B cell (primary cell): ENCODE measurements around the gene HOXB7. TPM values are rescaled to one million over a fixed set of nuclear protein-coding genes. Genes with fewer than 3 reads are reported as not detected.
A peak's percentile ranks its signal among the peaks of the same experiment; 100 is the strongest.

Source experiments
- ATAC-seq: fragments of 200-7000 bp; cut with Tn5 transposase; one replicate; pipeline ENCODE4 v1.10.0; 2021; ENCODE audit warnings: low read depth, mild to moderate bottlenecking, moderate number of reproducible peaks, moderate library complexity
- CTCF ChIA-PET: fragments of 350-600 bp; sonication (Branson Sonifier 250); formaldehyde crosslinking; loops from one replicate; lab custom pipeline; 2021; ENCODE audit warnings: antibody characterized with exemption, inconsistent platforms; lab: Charles Lee
- POLR2A ChIA-PET: fragments of 350-600 bp; sonication (Branson Sonifier 250); formaldehyde crosslinking; loops from one replicate; lab custom pipeline; 2021; ENCODE audit warnings: antibody characterized with exemption; lab: Charles Lee
- DNase-seq: peaks from one replicate; pipeline ENCODE4 v3.0.0; 2013
- H2AFZ ChIP-seq: 2 replicates; pipeline ENCODE4 v1.6.1; 2012; ENCODE audit warnings: mild to moderate bottlenecking, low read depth, low read length; ENCODE audit not compliant: insufficient read depth, poor library complexity, severe bottlenecking
- H3K27ac ChIP-seq, 2 donors: 1 replicate in 1 of 2; 2 replicates in 1 of 2; pipeline ENCODE4 v1.5.1; 2012 to 2013; ENCODE audit warnings: low read length in 2 of 2, mild to moderate bottlenecking in 2 of 2, moderate library complexity in 1 of 2
- H3K27me3 ChIP-seq, 4 experiments: fragments of 200-600 bp in 1 of 4; sonication (generic) in 1 of 4; replicated peaks in 1 of 4; 1 replicate in 2 of 4; 2 replicates in 2 of 4; pipeline versions ENCODE4 v1.6.1 to v1.7.0; 2013 to 2016; ENCODE audit warnings: low read length in 3 of 4, mild to moderate bottlenecking in 2 of 4, mixed read lengths in 1 of 4, moderate library complexity in 1 of 4; ENCODE audit not compliant: insufficient read depth in 4 of 4, control insufficient read depth in 3 of 4; ENCODE audit errors: control extremely low read depth in 1 of 4
- H3K36me3 ChIP-seq, 2 experiments: replicated peaks in 1 of 2; 1 replicate in 1 of 2; 2 replicates in 1 of 2; pipeline versions ENCODE4 v1.6.1 to v1.7.1; 2013; ENCODE audit warnings: low read length in 1 of 2; ENCODE audit not compliant: insufficient read depth in 2 of 2, control insufficient read depth in 1 of 2; ENCODE audit errors: control extremely low read depth in 1 of 2, extremely low read depth in 1 of 2
- H3K4me1 ChIP-seq, 2 donors: fragments of 200-600 bp in 1 of 2; sonication (generic) in 1 of 2; 1 replicate in 1 of 2; 2 replicates in 1 of 2; pipeline versions ENCODE4 v1.5.1 to v1.6.1; 2013 to 2017; ENCODE audit warnings: low read length in 2 of 2; ENCODE audit not compliant: control insufficient read depth in 2 of 2, insufficient read depth in 2 of 2
- H3K4me2 ChIP-seq: replicated peaks from 2 replicates; pipeline ENCODE3; 2012; ENCODE audit warnings: mild to moderate bottlenecking, low read depth, low read length; ENCODE audit not compliant: poor library complexity, severe bottlenecking
- H3K4me3 ChIP-seq, 5 experiments: fragments of 200-600 bp in 1 of 5; sonication (generic) in 1 of 5; 1 replicate in 3 of 5; 2 replicates in 2 of 5; pipeline versions ENCODE4 v1.5.1 to v1.7.0; 2011 to 2016; ENCODE audit warnings: low read length in 4 of 5, mild to moderate bottlenecking in 4 of 5, low read depth in 2 of 5, control low read depth in 1 of 5, moderate library complexity in 1 of 5; ENCODE audit not compliant: insufficient read depth in 1 of 5; ENCODE audit errors: control extremely low read depth in 1 of 5, extremely low read depth in 1 of 5
- H3K79me2 ChIP-seq: fragments of 200-600 bp; sonication (generic); one replicate; pipeline ENCODE4 v1.6.0; 2016; ENCODE audit warnings: low read length; ENCODE audit not compliant: control insufficient read depth, insufficient read depth
- H3K9ac ChIP-seq: fragments of 200-600 bp; sonication (generic); 2 replicates; pipeline ENCODE4 v1.6.1; 2017; ENCODE audit warnings: mild to moderate bottlenecking, low read length, moderate library complexity
- H3K9me3 ChIP-seq, 3 donors: one replicate each; pipeline versions ENCODE4 v1.6.1 to v1.7.1; 2013; ENCODE audit warnings: low read length in 2 of 3; ENCODE audit not compliant: control insufficient read depth in 2 of 3, insufficient read depth in 1 of 3; ENCODE audit errors: control extremely low read depth in 1 of 3
- H4K20me1 ChIP-seq: 2 replicates; pipeline ENCODE4 v1.6.0; 2012; ENCODE audit warnings: mild to moderate bottlenecking, low read length; ENCODE audit not compliant: insufficient read depth, control insufficient read depth, poor library complexity, severe bottlenecking
- H3K27ac Mint-ChIP-seq: one replicate; pipeline ENCODE4 v1.8.0; 2021; ENCODE audit warnings: mixed read lengths
- H3K27me3 Mint-ChIP-seq: one replicate; pipeline ENCODE4 v1.8.0; 2021; ENCODE audit warnings: mixed read lengths
- H3K4me1 Mint-ChIP-seq: one replicate; pipeline ENCODE4 v1.8.0; 2021; ENCODE audit warnings: mixed read lengths
- H3K4me3 Mint-ChIP-seq: one replicate; pipeline ENCODE4 v1.8.0; 2021; ENCODE audit warnings: mixed read lengths
- H3K9me3 Mint-ChIP-seq: one replicate; pipeline ENCODE4 v1.8.0; 2022; ENCODE audit warnings: mixed read lengths; ENCODE audit not compliant: insufficient read depth
- EZH2 ChIP-seq: IDR thresholded peaks from 2 replicates; pipeline ENCODE4 v1.6.1; 2012; ENCODE audit warnings: borderline replicate concordance, low read depth, mild to moderate bottlenecking, moderate library complexity, low read length; ENCODE audit not compliant: insufficient read depth, poor library complexity, severe bottlenecking
- WGBS: methylation state at CpG from one replicate; pipeline ENCODE4 v1.1.5; 2013; ENCODE audit warnings: missing lambda C conversion rate; ENCODE audit not compliant: insufficient coverage; 5-methylcytosine and 5-hydroxymethylcytosine counted together
- intact Hi-C: fragments of 100-400 bp; cut with micrococcal nuclease; formaldehyde crosslinking; loops from one replicate; pipeline ENCODE4 v1.10.0; 2022
- polyA plus RNA-seq: library from polyadenylated mRNA; depleted of rRNA; stranded (reverse); fragments of >200 nt; gene quantifications from 2 replicates; pipeline ENCODE4 v1.2.3, GENCODE V29; 2012
- total RNA-seq, 2 donors: library from RNA; stranded (reverse); fragments of 120-200 nt in 1 of 2; gene quantifications; 1 replicate in 1 of 2; 2 replicates in 1 of 2; pipeline versions ENCODE4 v1.2.3 to v1.2.4, GENCODE V29; 2013 to 2022
- TF ChIP-seq, protein P1 (sequence below): fragments of 200-600 bp; IDR thresholded peaks from one replicate; pipeline ENCODE4 v1.8.0; 2022; ENCODE audit warnings: antibody characterized with exemption, mild to moderate bottlenecking

Gene HOXB7
- total and polyA plus RNA-seq, 2 donors (not counting 1 experiment from before 2014, with no cell fraction given): 0.25 to 1.3 TPM

GRCh38 chr17:48643697-48644012 lies 32.8 kb upstream of the HOXB7 start:
- H3K9me3 ChIP-seq: peaks cover 0 to 30% (median 0%) of the 10 kb centered on the region in 3 donors
- Mint-ChIP-seq H3K27me3 (peaks cover 70% of the 10 kb centered on the region), H3K4me1 (peaks cover 34% of the 10 kb centered on the region), H3K9me3 (no peaks in the 10 kb centered on the region), H3K4me3 (no peak overlapping the region), H3K27ac (no peak overlapping the region)
- H3K36me3 ChIP-seq: no peaks in the 10 kb centered on the region
- no peak overlapping the region for H3K4me3 ChIP-seq
- ChIA-PET CTCF (no interaction called here), POLR2A (no interaction called here)
- no peak overlapping the region for H3K9ac ChIP-seq
- no peaks in the 10 kb centered on the region for H3K79me2 ChIP-seq
- H3K4me1 ChIP-seq: peaks cover 33 to 37% of the 10 kb centered on the region in 2 donors
- peaks cover 0 to 84% (median 44%) of the 10 kb centered on the region in 4 experiments for H3K27me3 ChIP-seq
- no peak overlapping the region for H3K27ac ChIP-seq
- TF ChIP-seq, protein P1, sequence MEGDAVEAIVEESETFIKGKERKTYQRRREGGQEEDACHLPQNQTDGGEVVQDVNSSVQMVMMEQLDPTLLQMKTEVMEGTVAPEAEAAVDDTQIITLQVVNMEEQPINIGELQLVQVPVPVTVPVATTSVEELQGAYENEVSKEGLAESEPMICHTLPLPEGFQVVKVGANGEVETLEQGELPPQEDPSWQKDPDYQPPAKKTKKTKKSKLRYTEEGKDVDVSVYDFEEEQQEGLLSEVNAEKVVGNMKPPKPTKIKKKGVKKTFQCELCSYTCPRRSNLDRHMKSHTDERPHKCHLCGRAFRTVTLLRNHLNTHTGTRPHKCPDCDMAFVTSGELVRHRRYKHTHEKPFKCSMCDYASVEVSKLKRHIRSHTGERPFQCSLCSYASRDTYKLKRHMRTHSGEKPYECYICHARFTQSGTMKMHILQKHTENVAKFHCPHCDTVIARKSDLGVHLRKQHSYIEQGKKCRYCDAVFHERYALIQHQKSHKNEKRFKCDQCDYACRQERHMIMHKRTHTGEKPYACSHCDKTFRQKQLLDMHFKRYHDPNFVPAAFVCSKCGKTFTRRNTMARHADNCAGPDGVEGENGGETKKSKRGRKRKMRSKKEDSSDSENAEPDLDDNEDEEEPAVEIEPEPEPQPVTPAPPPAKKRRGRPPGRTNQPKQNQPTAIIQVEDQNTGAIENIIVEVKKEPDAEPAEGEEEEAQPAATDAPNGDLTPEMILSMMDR: no peak
- DNase-seq: no peak
- no peak overlapping the region for H2AFZ ChIP-seq
- no peak overlapping the region for H3K4me2 ChIP-seq
- intact Hi-C loops: no loop called here
- ATAC-seq: no peak
- no peaks in the 10 kb centered on the region for H4K20me1 ChIP-seq

- H3K79me2 ChIP-seq: no peaks in the 10 kb centered on the region
- 67% methylated on average over 14 of the region's 23 CpGs for WGBS
- no peaks in the 10 kb centered on the region for H4K20me1 ChIP-seq
- H3K4me3 ChIP-seq: no peak overlapping the region
- no peak overlapping the region for H3K4me2 ChIP-seq
- Mint-ChIP-seq H3K4me1 (peaks cover 34% of the 10 kb centered on the region), H3K9me3 (no peaks in the 10 kb centered on the region), H3K27ac (no peak overlapping the region), H3K27me3 (peaks cover 70% of the 10 kb centered on the region), H3K4me3 (no peak overlapping the region)
- peaks cover 0 to 30% (median 0%) of the 10 kb centered on the region in 3 donors for H3K9me3 ChIP-seq
- no peak overlapping the region for H3K9ac ChIP-seq
- H3K36me3 ChIP-seq: no peaks in the 10 kb centered on the region
- no peak overlapping the region for H2AFZ ChIP-seq
- H3K27ac ChIP-seq: no peak overlapping the region
- ATAC-seq (no peak), DNase-seq (peak; percentile 15)
- peaks cover 33 to 37% of the 10 kb centered on the region in 2 donors for H3K4me1 ChIP-seq
- ChIA-PET POLR2A (no interaction called here), CTCF (no interaction called here)
- intact Hi-C loops: no loop called here
- H3K27me3 ChIP-seq: peaks cover 0 to 83% (median 44%) of the 10 kb centered on the region in 4 experiments
- TF ChIP-seq EZH2: no peak
- TF ChIP-seq, protein P1: no peak
Observed at GRCh38 chr17:48642843-48643696, 32.3 kb upstream of the HOXB7 start.
